ENCODE measurements around the gene BBS10.
"Not testable (repeated sequence)": the region's sequence is repeated elsewhere in the genome, so short reads cannot be mapped to it uniquely, and the experiment has no call there.

DNA sequence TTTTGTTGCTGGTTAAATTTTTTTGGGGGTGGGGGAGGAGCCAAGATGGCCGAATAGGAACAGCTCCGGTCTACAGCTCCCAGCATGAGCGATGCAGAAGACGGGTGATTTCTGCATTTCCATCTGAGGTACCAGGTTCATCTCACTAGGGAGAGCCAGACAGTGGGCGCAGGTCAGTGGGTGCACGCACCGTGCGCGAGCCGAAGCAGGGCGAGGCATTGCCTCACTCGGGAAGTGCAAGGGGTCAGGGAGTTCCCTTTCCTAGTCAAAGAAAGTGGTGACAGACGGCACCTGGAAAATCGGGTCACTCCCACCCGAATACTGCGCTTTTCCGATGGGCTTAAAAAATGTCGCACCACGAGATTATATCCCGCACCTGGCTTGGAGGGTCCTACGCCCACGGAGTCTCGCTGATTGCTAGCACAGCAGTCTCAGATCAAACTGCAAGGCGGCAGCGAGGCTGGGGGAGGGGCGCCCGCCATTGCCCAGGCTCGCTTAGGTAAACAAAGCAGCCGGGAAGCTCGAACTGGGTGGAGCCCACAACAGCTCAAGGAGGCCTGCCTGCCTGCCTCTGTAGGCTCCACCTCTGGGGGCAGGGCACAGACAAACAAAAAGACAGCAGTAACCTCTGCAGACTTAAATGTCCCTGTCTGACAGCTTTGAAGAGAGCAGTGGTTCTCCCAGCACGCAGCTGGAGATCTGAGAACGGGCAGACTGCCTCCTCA lies 28.5 kb downstream of the BBS10 start:
- TF ChIP-seq, protein P1, sequence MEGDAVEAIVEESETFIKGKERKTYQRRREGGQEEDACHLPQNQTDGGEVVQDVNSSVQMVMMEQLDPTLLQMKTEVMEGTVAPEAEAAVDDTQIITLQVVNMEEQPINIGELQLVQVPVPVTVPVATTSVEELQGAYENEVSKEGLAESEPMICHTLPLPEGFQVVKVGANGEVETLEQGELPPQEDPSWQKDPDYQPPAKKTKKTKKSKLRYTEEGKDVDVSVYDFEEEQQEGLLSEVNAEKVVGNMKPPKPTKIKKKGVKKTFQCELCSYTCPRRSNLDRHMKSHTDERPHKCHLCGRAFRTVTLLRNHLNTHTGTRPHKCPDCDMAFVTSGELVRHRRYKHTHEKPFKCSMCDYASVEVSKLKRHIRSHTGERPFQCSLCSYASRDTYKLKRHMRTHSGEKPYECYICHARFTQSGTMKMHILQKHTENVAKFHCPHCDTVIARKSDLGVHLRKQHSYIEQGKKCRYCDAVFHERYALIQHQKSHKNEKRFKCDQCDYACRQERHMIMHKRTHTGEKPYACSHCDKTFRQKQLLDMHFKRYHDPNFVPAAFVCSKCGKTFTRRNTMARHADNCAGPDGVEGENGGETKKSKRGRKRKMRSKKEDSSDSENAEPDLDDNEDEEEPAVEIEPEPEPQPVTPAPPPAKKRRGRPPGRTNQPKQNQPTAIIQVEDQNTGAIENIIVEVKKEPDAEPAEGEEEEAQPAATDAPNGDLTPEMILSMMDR (IDR thresholded peaks at IDR 0.05), result not testable (repeated sequence)
- not testable (repeated sequence) for TF ChIP-seq POLR2A (IDR thresholded peaks at IDR 0.05; ENCODE audit: low read depth); POLR2AphosphoS5 (IDR thresholded peaks at IDR 0.05); EP300 (IDR thresholded peaks at IDR 0.05)

Measured in esophagus muscularis mucosa (tissue), 4 donors.